ENCODE data around the gene MYDGF. TPM values are rescaled to one million over a fixed set of nuclear protein-coding genes. Genes with fewer than 3 reads are reported as not detected.
A peak's percentile ranks its signal among the peaks of the same experiment; 100 is the strongest.

The MYDGF gene
- total and polyA plus RNA-seq, 2 of the 13 experiments (the other 11 are each of a cell fraction or from before 2014, with no cell fraction given): 116 to 198 TPM

- TF ChIP-seq PHF21A (CRISPR knock-in tag; IDR thresholded peaks at IDR 0.05): peak; percentile 49; the same call in 1 of the 2 replicates
- TF ChIP-seq, protein P1, sequence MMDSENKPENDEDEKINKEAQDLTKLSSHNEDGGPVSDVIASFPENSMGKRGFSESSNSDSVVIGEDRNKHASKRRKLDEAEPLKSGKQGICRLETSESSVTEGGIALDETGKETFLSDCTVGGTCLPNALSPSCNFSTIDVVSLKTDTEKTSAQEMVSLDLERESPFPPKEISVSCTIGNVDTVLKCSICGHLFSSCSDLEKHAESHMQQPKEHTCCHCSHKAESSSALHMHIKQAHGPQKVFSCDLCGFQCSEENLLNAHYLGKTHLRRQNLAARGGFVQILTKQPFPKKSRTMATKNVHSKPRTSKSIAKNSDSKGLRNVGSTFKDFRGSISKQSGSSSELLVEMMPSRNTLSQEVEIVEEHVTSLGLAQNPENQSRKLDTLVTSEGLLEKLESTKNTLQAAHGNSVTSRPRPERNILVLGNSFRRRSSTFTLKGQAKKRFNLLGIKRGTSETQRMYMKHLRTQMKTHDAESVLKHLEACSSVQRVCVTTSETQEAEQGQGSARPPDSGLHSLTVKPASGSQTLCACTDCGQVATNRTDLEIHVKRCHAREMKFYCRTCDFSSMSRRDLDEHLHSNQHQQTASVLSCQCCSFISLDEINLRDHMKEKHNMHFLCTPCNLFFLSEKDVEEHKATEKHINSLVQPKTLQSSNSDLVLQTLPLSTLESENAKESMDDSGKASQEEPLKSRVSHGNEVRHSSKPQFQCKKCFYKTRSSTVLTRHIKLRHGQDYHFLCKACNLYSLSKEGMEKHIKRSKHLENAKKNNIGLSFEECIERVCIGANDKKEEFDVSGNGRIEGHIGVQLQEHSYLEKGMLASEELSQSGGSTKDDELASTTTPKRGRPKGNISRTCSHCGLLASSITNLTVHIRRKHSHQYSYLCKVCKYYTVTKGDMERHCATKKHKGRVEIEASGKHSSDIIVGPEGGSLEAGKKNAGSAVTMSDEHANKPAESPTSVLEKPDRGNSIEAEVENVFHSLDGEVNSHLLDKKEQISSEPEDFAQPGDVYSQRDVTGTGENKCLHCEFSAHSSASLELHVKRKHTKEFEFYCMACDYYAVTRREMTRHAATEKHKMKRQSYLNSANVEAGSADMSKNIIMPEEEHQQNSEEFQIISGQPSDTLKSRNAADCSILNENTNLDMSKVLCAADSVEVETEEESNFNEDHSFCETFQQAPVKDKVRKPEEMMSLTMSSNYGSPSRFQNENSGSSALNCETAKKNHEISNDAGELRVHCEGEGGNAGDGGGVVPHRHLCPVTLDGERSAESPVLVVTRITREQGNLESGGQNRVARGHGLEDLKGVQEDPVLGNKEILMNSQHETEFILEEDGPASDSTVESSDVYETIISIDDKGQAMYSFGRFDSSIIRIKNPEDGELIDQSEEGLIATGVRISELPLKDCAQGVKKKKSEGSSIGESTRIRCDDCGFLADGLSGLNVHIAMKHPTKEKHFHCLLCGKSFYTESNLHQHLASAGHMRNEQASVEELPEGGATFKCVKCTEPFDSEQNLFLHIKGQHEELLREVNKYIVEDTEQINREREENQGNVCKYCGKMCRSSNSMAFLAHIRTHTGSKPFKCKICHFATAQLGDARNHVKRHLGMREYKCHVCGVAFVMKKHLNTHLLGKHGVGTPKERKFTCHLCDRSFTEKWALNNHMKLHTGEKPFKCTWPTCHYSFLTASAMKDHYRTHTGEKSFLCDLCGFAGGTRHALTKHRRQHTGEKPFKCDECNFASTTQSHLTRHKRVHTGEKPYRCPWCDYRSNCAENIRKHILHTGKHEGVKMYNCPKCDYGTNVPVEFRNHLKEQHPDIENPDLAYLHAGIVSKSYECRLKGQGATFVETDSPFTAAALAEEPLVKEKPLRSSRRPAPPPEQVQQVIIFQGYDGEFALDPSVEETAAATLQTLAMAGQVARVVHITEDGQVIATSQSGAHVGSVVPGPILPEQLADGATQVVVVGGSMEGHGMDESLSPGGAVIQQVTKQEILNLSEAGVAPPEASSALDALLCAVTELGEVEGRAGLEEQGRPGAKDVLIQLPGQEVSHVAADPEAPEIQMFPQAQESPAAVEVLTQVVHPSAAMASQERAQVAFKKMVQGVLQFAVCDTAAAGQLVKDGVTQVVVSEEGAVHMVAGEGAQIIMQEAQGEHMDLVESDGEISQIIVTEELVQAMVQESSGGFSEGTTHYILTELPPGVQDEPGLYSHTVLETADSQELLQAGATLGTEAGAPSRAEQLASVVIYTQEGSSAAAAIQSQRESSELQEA (CRISPR knock-in tag; IDR thresholded peaks at IDR 0.05; ENCODE audit: not compliant biosample characterization): peak; percentile 38
- 0 out of 2 replicates have a peak, but pooled peaks have one; percentile 14 for TF ChIP-seq REL (CRISPR knock-in tag; conservative IDR thresholded peaks at IDR 0.05)
- TF ChIP-seq, protein P2, sequence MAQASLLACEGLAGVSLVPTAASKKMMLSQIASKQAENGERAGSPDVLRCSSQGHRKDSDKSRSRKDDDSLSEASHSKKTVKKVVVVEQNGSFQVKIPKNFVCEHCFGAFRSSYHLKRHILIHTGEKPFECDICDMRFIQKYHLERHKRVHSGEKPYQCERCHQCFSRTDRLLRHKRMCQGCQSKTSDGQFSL (CRISPR knock-in tag; IDR thresholded peaks at IDR 0.05): peak; percentile 80
- TF ChIP-seq ZBTB7A (CRISPR knock-in tag; IDR thresholded peaks at IDR 0.05): peak; percentile 70
- TF ChIP-seq PITX1 (CRISPR knock-in tag; IDR thresholded peaks at IDR 0.05): 0 out of 2 replicates have a peak, but pooled peaks have one; percentile 13
- TF ChIP-seq, protein P3, sequence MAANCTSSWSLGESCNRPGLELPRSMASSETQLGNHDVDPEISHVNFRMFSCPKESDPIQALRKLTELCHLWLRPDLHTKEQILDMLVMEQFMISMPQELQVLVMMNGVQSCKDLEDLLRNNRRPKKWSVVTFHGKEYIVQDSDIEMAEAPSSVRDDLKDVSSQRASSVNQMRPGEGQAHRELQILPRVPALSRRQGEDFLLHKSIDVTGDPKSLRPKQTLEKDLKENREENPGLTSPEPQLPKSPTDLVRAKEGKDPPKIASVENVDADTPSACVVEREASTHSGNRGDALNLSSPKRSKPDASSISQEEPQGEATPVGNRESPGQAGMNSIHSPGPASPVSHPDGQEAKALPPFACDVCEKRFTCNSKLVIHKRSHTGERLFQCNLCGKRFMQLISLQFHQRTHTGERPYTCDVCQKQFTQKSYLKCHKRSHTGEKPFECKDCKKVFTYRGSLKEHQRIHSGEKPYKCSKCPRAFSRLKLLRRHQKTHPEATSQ (CRISPR knock-in tag; IDR thresholded peaks at IDR 0.05; ENCODE audit: borderline replicate concordance): 0 out of 2 replicates have a peak, but pooled peaks have one; percentile 53
- TF ChIP-seq YEATS4 (CRISPR knock-in tag; IDR thresholded peaks at IDR 0.05; ENCODE audit: borderline replicate concordance): peak; percentile 64
- TF ChIP-seq ZNF629 (CRISPR knock-in tag; conservative IDR thresholded peaks at IDR 0.05): peak; percentile 98
- TF ChIP-seq KMT2A (CRISPR knock-in tag; IDR thresholded peaks at IDR 0.05): peak; percentile 32; the same call in 1 of the 2 replicates
- peak; percentile 25; the same call in 1 of the 2 replicates for TF ChIP-seq IRF2 (CRISPR knock-in tag; IDR thresholded peaks at IDR 0.05)
- peak; percentile 64; the same call in 1 of the 2 replicates for TF ChIP-seq KDM5A (IDR thresholded peaks at IDR 0.05; ENCODE audit: borderline replicate concordance, low read length)
- TF ChIP-seq MEIS1 (CRISPR knock-in tag; IDR thresholded peaks at IDR 0.05; ENCODE audit: borderline replicate concordance): 0 out of 2 replicates have a peak, but pooled peaks have one; percentile 30
- TF ChIP-seq ZSCAN12 (CRISPR knock-in tag; IDR thresholded peaks at IDR 0.05): no peak
- 0 out of 2 replicates have a peak, but pooled peaks have one; percentile 43 for TF ChIP-seq HDAC1 (CRISPR knock-in tag; IDR thresholded peaks at IDR 0.05)
- TF ChIP-seq ZNF235 (CRISPR knock-in tag; IDR thresholded peaks at IDR 0.05; ENCODE audit: borderline replicate concordance): 0 out of 2 replicates have a peak, but pooled peaks have one; percentile 68
- TF ChIP-seq ZNF616 (CRISPR knock-in tag; IDR thresholded peaks at IDR 0.05; ENCODE audit: low read depth): 0 out of 2 replicates have a peak, but pooled peaks have one; percentile 75
These were observed 30.5 kb downstream of the MYDGF start (continued) for GRCh38 chr19:4639531-4640246.

All from HepG2 (cell line).